Measurements from ENCODE around the gene CPXM1.

DNA sequence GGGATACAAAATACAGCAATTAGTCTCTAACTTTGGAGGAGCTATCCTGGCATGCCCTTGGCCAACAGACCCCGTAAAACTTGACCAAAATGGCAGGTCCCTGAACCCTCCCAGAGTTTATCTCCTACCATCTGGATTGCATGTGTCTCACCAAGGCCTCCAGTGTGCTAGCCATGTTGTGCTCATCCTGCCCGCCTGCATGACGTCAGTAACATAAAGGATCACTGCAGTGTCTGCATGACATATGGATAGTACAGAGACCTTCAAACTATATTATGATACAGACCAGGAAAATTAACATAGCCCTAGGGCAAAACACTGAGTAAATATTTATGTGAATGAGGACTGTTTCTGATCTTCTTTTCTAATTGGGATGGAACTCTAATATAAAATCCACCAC lies 25.3 kb downstream of the CPXM1 start:
- TF ChIP-seq, protein P1, sequence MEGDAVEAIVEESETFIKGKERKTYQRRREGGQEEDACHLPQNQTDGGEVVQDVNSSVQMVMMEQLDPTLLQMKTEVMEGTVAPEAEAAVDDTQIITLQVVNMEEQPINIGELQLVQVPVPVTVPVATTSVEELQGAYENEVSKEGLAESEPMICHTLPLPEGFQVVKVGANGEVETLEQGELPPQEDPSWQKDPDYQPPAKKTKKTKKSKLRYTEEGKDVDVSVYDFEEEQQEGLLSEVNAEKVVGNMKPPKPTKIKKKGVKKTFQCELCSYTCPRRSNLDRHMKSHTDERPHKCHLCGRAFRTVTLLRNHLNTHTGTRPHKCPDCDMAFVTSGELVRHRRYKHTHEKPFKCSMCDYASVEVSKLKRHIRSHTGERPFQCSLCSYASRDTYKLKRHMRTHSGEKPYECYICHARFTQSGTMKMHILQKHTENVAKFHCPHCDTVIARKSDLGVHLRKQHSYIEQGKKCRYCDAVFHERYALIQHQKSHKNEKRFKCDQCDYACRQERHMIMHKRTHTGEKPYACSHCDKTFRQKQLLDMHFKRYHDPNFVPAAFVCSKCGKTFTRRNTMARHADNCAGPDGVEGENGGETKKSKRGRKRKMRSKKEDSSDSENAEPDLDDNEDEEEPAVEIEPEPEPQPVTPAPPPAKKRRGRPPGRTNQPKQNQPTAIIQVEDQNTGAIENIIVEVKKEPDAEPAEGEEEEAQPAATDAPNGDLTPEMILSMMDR (IDR thresholded peaks at IDR 0.05; ENCODE audit: low read depth, low read length, missing input control) = no peak
- TF ChIP-seq YY1 (IDR thresholded peaks at IDR 0.05) (no peak), TAF1 (conservative IDR thresholded peaks at IDR 0.05) (no peak), SP1 (IDR thresholded peaks at IDR 0.05) (no peak), JUND (IDR thresholded peaks at IDR 0.05) (no peak), EGR1 (IDR thresholded peaks at IDR 0.05; ENCODE audit: low read depth in 2 of 2) (no peak), RXRA (IDR thresholded peaks at IDR 0.05) (no peak)
- TF ChIP-seq, protein P2, sequence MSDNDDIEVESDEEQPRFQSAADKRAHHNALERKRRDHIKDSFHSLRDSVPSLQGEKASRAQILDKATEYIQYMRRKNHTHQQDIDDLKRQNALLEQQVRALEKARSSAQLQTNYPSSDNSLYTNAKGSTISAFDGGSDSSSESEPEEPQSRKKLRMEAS (IDR thresholded peaks at IDR 0.05) = no peak

Measured in liver (tissue), 3 donors.